Type B pancreatic cell (in vitro differentiated cells): Measurements from ENCODE around the gene PLEKHA8. TPM values are rescaled to one million over a fixed set of nuclear protein-coding genes. Genes with fewer than 3 reads are reported as not detected.

Source experiments
- DNase-seq: peaks from one replicate; pipeline ENCODE4 v3.0.0; 2021; ENCODE audit warnings: mixed read lengths; ENCODE audit not compliant: unreplicated experiment; ENCODE audit errors: extremely low spot score
- H3K27ac Mint-ChIP-seq: 2 replicates; pipeline ENCODE4 v1.8.0; 2021; ENCODE audit warnings: mild to moderate bottlenecking, mixed read lengths
- H3K27me3 Mint-ChIP-seq: 2 replicates; pipeline ENCODE4 v1.8.0; 2021; ENCODE audit warnings: mixed read lengths
- H3K36me3 Mint-ChIP-seq: 2 replicates; pipeline ENCODE4 v1.8.0; 2021; ENCODE audit warnings: mixed read lengths
- H3K4me1 Mint-ChIP-seq: one replicate; pipeline ENCODE4 v1.8.0; 2021; ENCODE audit warnings: mixed read lengths; ENCODE audit not compliant: unreplicated experiment
- H3K4me3 Mint-ChIP-seq: 2 replicates; pipeline ENCODE4 v1.8.0; 2021; ENCODE audit warnings: mild to moderate bottlenecking, mixed read lengths
- H3K9me3 Mint-ChIP-seq: 2 replicates; pipeline ENCODE4 v1.8.0; 2021; ENCODE audit warnings: mixed read lengths
- total RNA-seq: library from RNA; stranded (reverse); gene quantifications from 2 replicates; pipeline ENCODE4 v1.2.1, GENCODE V29; 2021; ENCODE audit warnings: low replicate concordance
- TF ChIP-seq, protein P1 (sequence below): fragments of 200-600 bp; sonication (generic); conservative IDR thresholded peaks from 2 replicates; pipeline ENCODE4 v1.5.0; 2021; ENCODE audit warnings: antibody characterized with exemption, mild to moderate bottlenecking

The PLEKHA8 gene
- total RNA-seq, 1 donor from 2014 or later = 46.0 TPM

DNA sequence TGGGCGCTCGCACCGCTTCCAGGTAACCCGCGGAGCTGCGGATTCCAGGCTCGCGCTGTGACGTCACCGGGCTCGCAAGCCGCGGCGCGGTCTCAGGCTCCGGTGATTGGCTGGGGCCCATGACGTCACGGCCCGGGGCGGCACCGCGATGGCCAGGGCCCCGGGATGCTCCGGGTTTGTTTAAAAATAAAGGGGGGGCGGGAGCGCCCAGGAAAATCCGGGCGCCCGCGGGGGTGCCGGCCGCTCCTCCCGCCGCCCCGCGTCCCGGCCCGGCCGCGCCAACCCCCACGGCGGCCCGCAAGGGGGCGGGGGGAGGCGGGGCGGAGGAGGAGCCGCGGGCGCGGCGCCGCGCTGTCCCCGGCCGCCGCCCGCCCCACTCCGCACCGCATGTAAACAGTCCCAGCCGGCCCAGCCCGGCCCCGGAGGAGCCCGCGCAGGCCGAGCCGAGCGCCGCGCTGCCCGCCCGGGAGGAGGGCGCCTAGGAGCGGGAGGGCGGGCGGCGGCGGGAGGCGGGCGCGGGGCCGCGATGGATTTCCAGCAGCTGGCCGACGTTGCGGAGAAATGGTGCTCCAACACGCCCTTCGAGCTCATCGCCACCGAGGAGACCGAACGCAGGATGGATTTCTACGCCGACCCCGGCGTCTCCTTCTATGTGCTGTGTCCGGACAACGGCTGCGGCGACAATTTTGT lies 106.5 kb downstream of the PLEKHA8 start, which contains the start of gene MTURN:
MTURN (plus strand) TSS at position 376 of the 690 bp plus-strand sequence; CDS start at position 527, 151 bp downstream.
- H3K27me3 Mint-ChIP-seq = no peaks in the 10 kb centered on the region
- DNase-seq = peak; percentile 90
- no peaks in the 10 kb centered on the region for H3K9me3 Mint-ChIP-seq
- peak within 1 kb of the TSS; percentile 96 for H3K4me3 Mint-ChIP-seq
- H3K36me3 Mint-ChIP-seq = peaks cover under 1% of the 10 kb centered on the region
- TF ChIP-seq, protein P1, sequence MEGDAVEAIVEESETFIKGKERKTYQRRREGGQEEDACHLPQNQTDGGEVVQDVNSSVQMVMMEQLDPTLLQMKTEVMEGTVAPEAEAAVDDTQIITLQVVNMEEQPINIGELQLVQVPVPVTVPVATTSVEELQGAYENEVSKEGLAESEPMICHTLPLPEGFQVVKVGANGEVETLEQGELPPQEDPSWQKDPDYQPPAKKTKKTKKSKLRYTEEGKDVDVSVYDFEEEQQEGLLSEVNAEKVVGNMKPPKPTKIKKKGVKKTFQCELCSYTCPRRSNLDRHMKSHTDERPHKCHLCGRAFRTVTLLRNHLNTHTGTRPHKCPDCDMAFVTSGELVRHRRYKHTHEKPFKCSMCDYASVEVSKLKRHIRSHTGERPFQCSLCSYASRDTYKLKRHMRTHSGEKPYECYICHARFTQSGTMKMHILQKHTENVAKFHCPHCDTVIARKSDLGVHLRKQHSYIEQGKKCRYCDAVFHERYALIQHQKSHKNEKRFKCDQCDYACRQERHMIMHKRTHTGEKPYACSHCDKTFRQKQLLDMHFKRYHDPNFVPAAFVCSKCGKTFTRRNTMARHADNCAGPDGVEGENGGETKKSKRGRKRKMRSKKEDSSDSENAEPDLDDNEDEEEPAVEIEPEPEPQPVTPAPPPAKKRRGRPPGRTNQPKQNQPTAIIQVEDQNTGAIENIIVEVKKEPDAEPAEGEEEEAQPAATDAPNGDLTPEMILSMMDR = peak; percentile 23
- H3K4me1 Mint-ChIP-seq = peaks cover 9% of the 10 kb centered on the region
- H3K27ac Mint-ChIP-seq = peak within 1 kb of the TSS; percentile 91

DNA sequence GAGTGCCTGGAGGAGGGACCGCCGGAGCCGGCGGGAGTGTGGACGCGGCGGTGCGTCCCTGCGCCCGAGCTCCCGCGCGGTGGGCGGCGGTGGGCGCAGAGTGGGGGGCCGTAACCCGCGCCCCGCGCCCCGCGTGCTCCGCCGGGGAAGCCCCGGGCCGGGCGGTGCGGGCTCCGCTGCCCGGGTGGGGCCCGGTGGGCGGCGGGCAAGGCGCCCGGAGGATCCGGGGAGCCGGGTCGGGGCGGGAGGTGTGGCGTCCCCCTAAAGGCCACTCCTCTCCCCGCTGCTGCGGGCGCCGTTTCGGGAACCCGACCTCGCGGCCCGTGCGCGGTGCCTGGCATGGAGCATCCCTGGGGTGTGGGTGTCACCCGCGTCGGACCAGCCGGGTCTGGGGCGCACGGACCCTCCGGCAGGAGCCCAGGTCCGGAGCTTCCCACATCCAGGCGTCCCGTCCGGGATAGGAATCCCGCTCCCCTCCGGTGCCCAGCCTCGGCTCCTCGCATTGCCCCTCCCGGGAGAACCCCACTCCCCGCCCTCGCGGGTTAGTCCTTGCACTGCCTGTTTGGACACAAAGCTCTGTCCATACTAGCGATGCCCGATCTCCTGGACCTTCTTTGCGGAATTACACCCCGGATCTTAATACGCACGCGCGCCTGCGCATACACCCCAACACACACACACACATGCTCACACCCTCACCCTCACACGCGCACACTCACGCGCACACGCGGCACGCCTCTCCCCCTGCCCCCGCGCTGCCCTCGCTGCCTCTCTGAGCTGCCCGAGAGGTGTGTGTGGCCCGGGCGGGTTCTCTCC lies 107.3 kb downstream of the PLEKHA8 start:
- H3K27me3 Mint-ChIP-seq = no peaks in the 10 kb centered on the region
- peak overlapping the region; percentile 96 for H3K4me3 Mint-ChIP-seq
- DNase-seq = peak; percentile 77
- no peaks in the 10 kb centered on the region for H3K9me3 Mint-ChIP-seq
- H3K27ac Mint-ChIP-seq = peak overlapping the region; percentile 76
- TF ChIP-seq, protein P1 = no peak
- no peaks in the 10 kb centered on the region for H3K36me3 Mint-ChIP-seq
- peaks cover 9% of the 10 kb centered on the region for H3K4me1 Mint-ChIP-seq

DNA sequence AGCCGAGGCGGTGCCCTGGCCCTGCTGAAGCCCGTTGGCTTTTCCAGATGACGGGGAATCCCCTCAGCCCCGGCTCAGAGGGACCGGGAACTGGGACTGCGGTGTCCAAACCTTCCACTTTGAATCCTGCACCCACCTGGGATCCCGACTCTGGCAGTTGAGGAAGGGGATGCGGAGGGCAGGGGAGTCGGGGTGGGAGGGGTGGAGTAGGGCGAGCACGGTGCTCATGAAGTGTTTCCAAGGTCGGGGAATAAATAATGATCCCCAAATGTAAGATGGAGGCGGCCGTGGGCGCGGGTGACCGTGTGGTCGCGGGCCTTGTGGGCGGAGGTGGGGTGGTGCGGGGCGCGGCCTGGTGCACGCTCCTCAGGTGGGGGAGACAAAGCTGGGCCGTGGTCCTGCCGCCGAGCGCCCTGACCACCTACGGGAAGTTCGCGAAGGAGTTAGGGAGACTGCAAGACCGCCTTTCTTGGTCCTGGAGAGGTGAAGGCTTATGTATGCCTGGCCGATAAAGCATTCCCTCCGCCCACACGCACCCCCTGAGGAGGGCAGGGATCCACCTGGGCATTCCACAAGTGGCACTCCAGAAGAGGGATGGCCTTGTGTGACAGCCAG lies 108.0 kb downstream of the PLEKHA8 start:
- H3K4me3 Mint-ChIP-seq = peak overlapping the region; percentile 96
- H3K36me3 Mint-ChIP-seq = no peaks in the 10 kb centered on the region
- TF ChIP-seq, protein P1 = no peak
- H3K27me3 Mint-ChIP-seq = no peaks in the 10 kb centered on the region
- DNase-seq = no peak
- no peaks in the 10 kb centered on the region for H3K9me3 Mint-ChIP-seq
- peaks cover 9% of the 10 kb centered on the region for H3K4me1 Mint-ChIP-seq
- peak overlapping the region; percentile 76 for H3K27ac Mint-ChIP-seq

DNA sequence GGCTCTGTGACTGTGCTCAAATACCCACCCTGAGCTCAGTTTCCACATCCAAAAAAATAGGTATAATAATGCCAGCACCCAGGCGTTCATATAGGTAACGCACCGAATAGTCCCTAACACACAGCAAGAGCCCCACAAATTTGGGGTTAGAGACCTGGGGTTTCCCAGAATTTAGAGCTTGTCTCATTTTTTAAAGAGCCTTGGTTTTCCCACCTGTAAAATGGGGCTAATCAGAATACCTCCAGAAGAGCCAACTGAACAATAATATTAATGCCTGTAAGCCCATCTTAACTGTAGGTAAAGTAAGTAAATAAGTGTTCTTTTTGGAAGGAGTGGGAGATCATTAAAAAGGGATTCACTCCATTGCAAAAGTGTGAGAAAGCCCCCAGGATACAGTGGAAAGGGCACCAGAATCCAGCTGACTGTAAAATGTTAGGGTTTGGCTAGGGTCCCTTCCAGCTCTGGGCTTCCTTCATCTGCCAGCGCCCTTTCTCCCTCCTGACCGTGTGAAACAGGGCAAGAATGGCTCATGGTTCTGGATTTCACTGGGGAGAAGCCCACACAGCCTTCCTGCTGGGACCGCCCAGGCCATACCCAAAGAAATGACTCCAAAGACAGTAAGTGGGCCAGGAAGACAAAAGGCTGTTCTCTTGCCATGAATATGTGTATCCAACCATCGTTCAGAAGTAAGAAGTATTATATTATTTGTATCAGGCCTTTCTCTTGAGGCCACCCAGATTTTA lies 108.7 kb downstream of the PLEKHA8 start:
- no peaks in the 10 kb centered on the region for H3K36me3 Mint-ChIP-seq
- H3K27ac Mint-ChIP-seq = no peak overlapping the region
- no peak for DNase-seq
- peaks cover 9% of the 10 kb centered on the region for H3K4me1 Mint-ChIP-seq
- peak overlapping the region; percentile 96 for H3K4me3 Mint-ChIP-seq
- H3K9me3 Mint-ChIP-seq = no peaks in the 10 kb centered on the region
- TF ChIP-seq, protein P1 = no peak
- no peaks in the 10 kb centered on the region for H3K27me3 Mint-ChIP-seq

DNA sequence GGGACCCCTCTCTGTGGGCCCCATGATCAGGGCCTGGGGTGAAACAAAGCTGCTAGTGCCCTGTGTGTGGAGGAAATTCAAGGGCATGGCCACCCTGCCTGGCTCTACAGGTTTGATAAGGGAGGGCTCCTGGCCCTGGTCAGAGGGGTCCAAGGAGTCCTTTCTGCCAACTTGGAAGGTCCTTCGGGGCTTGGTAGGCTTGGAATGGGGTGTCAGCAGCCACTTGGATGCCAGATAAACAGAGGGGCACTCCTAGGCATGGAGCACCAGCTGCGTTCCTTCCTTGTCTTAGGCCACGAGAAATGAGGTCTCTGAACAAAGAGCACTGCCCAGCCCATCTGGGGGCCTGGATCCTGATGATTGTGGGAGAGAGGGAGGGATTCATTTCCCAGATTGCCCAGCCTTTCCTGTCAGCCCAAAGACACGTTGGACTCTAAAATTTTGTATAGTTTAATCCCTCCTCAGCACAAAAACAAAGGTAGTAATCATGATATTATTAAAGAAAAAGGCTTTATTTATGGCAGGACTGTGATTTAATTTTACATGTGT lies 111.7 kb downstream of the PLEKHA8 start:
- DNase-seq = no peak
- no peak overlapping the region for H3K4me3 Mint-ChIP-seq
- H3K9me3 Mint-ChIP-seq = no peaks in the 10 kb centered on the region
- H3K27ac Mint-ChIP-seq = peak overlapping the region; percentile 42
- H3K27me3 Mint-ChIP-seq = no peaks in the 10 kb centered on the region
- peaks cover 19% of the 10 kb centered on the region for H3K4me1 Mint-ChIP-seq
- peaks cover 7% of the 10 kb centered on the region for H3K36me3 Mint-ChIP-seq
- TF ChIP-seq, protein P1 = no peak
